Brain microvascular endothelial cell (primary cell): ENCODE measurements around the gene FRMPD4.

Experiments
- DNase-seq: peaks from one replicate; pipeline ENCODE4 v3.0.0-alpha.2; 2020
- H3K27ac ChIP-seq: fragments of 250-450 bp; sonication (Bioruptor Pico); 2 replicates; pipeline ENCODE4 v1.5.1; 2020; ENCODE audit warnings: mild to moderate bottlenecking, moderate library complexity
- H3K27me3 ChIP-seq: fragments of 250-450 bp; sonication (Bioruptor Pico); replicated peaks from 2 replicates; pipeline ENCODE4 v1.5.1; 2020; ENCODE audit warnings: mild to moderate bottlenecking
- H3K36me3 ChIP-seq: fragments of 250-450 bp; sonication (Bioruptor Pico); replicated peaks from 2 replicates; pipeline ENCODE4 v1.5.1; 2020; ENCODE audit warnings: mild to moderate bottlenecking
- H3K4me3 ChIP-seq: 2 replicates; pipeline ENCODE4 v1.5.1; 2011; ENCODE audit warnings: low read depth, mild to moderate bottlenecking, control low read depth, low read length, moderate library complexity
- CTCF ChIP-seq: IDR thresholded peaks from 2 replicates; pipeline ENCODE4 v1.5.1; 2011; ENCODE audit warnings: low read depth, mild to moderate bottlenecking, moderate library complexity, low read length, control low read depth, inconsistent platforms; ENCODE audit errors: missing control alignments
- in situ Hi-C: cut with HindIII; loops from 2 replicates; pipeline ENCODE4 v1.10.0; 2017; ENCODE audit warnings: low sequenced_read_pairs, low pct_ligation_motif_present

FRMPD4 gene

GRCh38 chrX:12771445-12772069 is 633.3 kb downstream of the FRMPD4 start:
- no peaks in the 10 kb centered on the region for H3K27me3 ChIP-seq
- DNase-seq: peak; percentile 13
- in situ Hi-C loops: no loop called here
- H3K27ac ChIP-seq: no peak overlapping the region
- no peaks in the 10 kb centered on the region for H3K36me3 ChIP-seq
- H3K4me3 ChIP-seq: no peak overlapping the region
- peak; percentile 85 for TF ChIP-seq CTCF
